HepG2 (cell line): ENCODE data around the gene CTNNBL1. TPM values are rescaled to one million over a fixed set of nuclear protein-coding genes. Genes with fewer than 3 reads are reported as not detected.
A peak's percentile ranks its signal among the peaks of the same experiment; 100 is the strongest.

Experiments used
- ATAC-seq: fragments of 200-7000 bp; cut with Tn5 transposase; 3 replicates; pipeline ENCODE4 v1.9.1; 2020; ENCODE audit warnings: mild to moderate bottlenecking, moderate library complexity
- BruUV-seq: library from RNA; stranded (reverse); fragments of 400-500 nt; replicated peaks from 2 replicates; lab custom pipeline; 2021; lab: Mats Ljungman, UMichigan
- CTCF ChIA-PET: fragments of 300-600 bp; formaldehyde crosslinking; extraction: SDS; loops from one replicate; lab custom pipeline; 2021; ENCODE audit warnings: low total read pairs, inconsistent platforms, low intra/inter-chr PET ratio; lab: Yijun Ruan, JAX
- POLR2A ChIA-PET: fragments of 350-600 bp; sonication (Branson Sonifier 250); formaldehyde crosslinking; loops from one replicate; lab custom pipeline; 2020; ENCODE audit warnings: antibody characterized with exemption, inconsistent platforms; lab: Yijun Ruan, JAX
- DNase-seq: peaks from one replicate; pipeline ENCODE4 v3.0.0-alpha.2; 2015; ENCODE audit warnings: low spot score
- FAIRE-seq: peaks from 3 replicates; lab custom pipeline; 2011; peaks lifted over from hg19 to GRCh38; lab: Jason Lieb, UNC
- H2AFZ ChIP-seq: one replicate; pipeline ENCODE4 v1.6.1; 2011; ENCODE audit warnings: low read length, inconsistent platforms
- H3K27ac ChIP-seq: fragments of 300-600 bp; 3 replicates; pipeline ENCODE4 v1.8.0; 2011; ENCODE audit warnings: mixed run types, mild to moderate bottlenecking, mixed read lengths, low read length, inconsistent platforms; ENCODE audit not compliant: insufficient read depth; ENCODE audit errors: extremely low read length
- H3K27me3 ChIP-seq, 2 experiments: fragments of 200-600 bp in 1 of 2; 2 replicates in 1 of 2; 3 replicates in 1 of 2; pipeline versions ENCODE4 v1.6.0 to v1.8.0; 2011; ENCODE audit warnings: low read length in 2 of 2, mild to moderate bottlenecking in 2 of 2, moderate library complexity in 2 of 2, inconsistent platforms in 1 of 2; ENCODE audit not compliant: insufficient read depth in 2 of 2, control insufficient read depth in 1 of 2
- H3K36me3 ChIP-seq, 2 experiments: fragments of 200-600 bp in 1 of 2; replicated peaks in 1 of 2; 2 replicates in 1 of 2; 3 replicates in 1 of 2; pipeline versions ENCODE4 v1.5.1 to v1.8.0; 2011; ENCODE audit warnings: low read length in 2 of 2, inconsistent platforms in 1 of 2; ENCODE audit not compliant: insufficient read depth in 2 of 2, control insufficient read depth in 1 of 2
- H3K4me1 ChIP-seq: 2 replicates; pipeline ENCODE4 v1.5.1; 2012; ENCODE audit warnings: low read length, inconsistent platforms; ENCODE audit not compliant: insufficient read depth
- H3K4me2 ChIP-seq: 2 replicates; pipeline ENCODE4 v1.6.0; 2011; ENCODE audit warnings: low read depth, low read length, inconsistent platforms
- H3K4me3 ChIP-seq, 3 experiments: fragments of 200-600 bp in 1 of 3; sonication (generic), shearing (Covaris generic) in 1 of 3; replicated peaks in 1 of 3; 2 replicates each; pipeline ENCODE4 v1.5.1; 2011 to 2016; ENCODE audit warnings: low read length in 3 of 3, inconsistent platforms in 2 of 3, low read depth in 2 of 3, mild to moderate bottlenecking in 2 of 3, control low read depth in 1 of 3, mixed read lengths in 1 of 3; ENCODE audit not compliant: insufficient read depth in 1 of 3
- H3K79me2 ChIP-seq: one replicate; pipeline ENCODE4 v1.6.1; 2011; ENCODE audit warnings: low read length, inconsistent platforms; ENCODE audit not compliant: insufficient read depth
- H3K9ac ChIP-seq: 2 replicates; pipeline ENCODE4 v1.6.0; 2011; ENCODE audit warnings: mild to moderate bottlenecking, low read depth, low read length, inconsistent platforms; ENCODE audit not compliant: insufficient read depth
- H3K9me3 ChIP-seq: 2 replicates; pipeline ENCODE4 v1.5.1; 2012; ENCODE audit warnings: mild to moderate bottlenecking, low read length
- H4K20me1 ChIP-seq: 2 replicates; pipeline ENCODE4 v1.6.0; 2011; ENCODE audit warnings: inconsistent platforms, mild to moderate bottlenecking, low read length, moderate library complexity; ENCODE audit not compliant: insufficient read depth
- FOXA1 ChIP-seq, 2 experiments: fragments of 450-650 bp in 1 of 2; sonication (generic) in 1 of 2; formaldehyde crosslinking in 1 of 2; IDR thresholded peaks; 2 replicates each; pipeline versions ENCODE4 v1.4.0 to v1.6.1; 2016 to 2020; ENCODE audit warnings: missing genetic modification reagents in 1 of 2
- RBM22 ChIP-seq: fragments of 200-400 bp; formaldehyde crosslinking; optimal IDR thresholded peaks from 2 replicates; pipeline ENCODE3; 2017; ENCODE audit warnings: mild to moderate bottlenecking, low read length, moderate library complexity
- ZNF430 ChIP-seq: sonication (generic); formaldehyde crosslinking; IDR thresholded peaks from 2 replicates; pipeline ENCODE4 v1.9.0; 2021; ENCODE audit warnings: mild to moderate bottlenecking, missing genetic modification reagents
- ZNF446 ChIP-seq: sonication (generic); formaldehyde crosslinking; IDR thresholded peaks from 2 replicates; pipeline ENCODE4 v1.5.0; 2020; ENCODE audit warnings: mild to moderate bottlenecking, missing genetic modification reagents
- WGBS: methylation state at CpG from one replicate; pipeline ENCODE4 v1.1.6; 2017; ENCODE audit warnings: low lambda C conversion rate; 5-methylcytosine and 5-hydroxymethylcytosine counted together
- in situ Hi-C: cut with HindIII; loops from 2 replicates; pipeline ENCODE4 v1.10.0; 2017; ENCODE audit warnings: low pct_unique_long_range_greater_than_20kb; ENCODE audit not compliant: extremely low pct_ligation_motif_present
- intact Hi-C: fragments of 100-400 bp; cut with micrococcal nuclease; formaldehyde crosslinking; loops from one replicate; pipeline ENCODE4 v1.10.0; 2022; ENCODE audit not compliant: unreplicated experiment
- polyA plus RNA-seq, 8 experiments: library from polyadenylated mRNA; depleted of rRNA in 3 of 8; stranded (reverse) in 7 of 8; unstranded in 1 of 8; fragments of >200 nt; fragmentation: Illumina TruSeq in 4 of 8; extraction: Trizol in 4 of 8; gene quantifications; 2 replicates each; pipeline versions ENCODE4 v1.2.1 to v1.2.3, GENCODE V29; 2011 to 2016; ENCODE audit warnings: low read depth in 4 of 8, missing spikeins in 1 of 8, mixed read lengths in 1 of 8; ENCODE audit not compliant: insufficient read depth in 1 of 8
- total RNA-seq, 5 experiments: library from RNA; depleted of rRNA; stranded (reverse); fragments of >200 nt; fragmentation: Illumina TruSeq; extraction: Trizol; gene quantifications; 2 replicates each; pipeline ENCODE4 v1.2.3, GENCODE V29; 2016; ENCODE audit warnings: low read depth in 1 of 5
- TF ChIP-seq, protein P1 (sequence below): sonication (generic); formaldehyde crosslinking; IDR thresholded peaks from 2 replicates; pipeline ENCODE4 v1.4.0; 2020; ENCODE audit warnings: missing genetic modification reagents, borderline replicate concordance

CTNNBL1 gene
- total and polyA plus RNA-seq, 2 of the 13 experiments (the other 11 are each of a cell fraction or from before 2014, with no cell fraction given): 49.3 to 94.6 TPM

DNA sequence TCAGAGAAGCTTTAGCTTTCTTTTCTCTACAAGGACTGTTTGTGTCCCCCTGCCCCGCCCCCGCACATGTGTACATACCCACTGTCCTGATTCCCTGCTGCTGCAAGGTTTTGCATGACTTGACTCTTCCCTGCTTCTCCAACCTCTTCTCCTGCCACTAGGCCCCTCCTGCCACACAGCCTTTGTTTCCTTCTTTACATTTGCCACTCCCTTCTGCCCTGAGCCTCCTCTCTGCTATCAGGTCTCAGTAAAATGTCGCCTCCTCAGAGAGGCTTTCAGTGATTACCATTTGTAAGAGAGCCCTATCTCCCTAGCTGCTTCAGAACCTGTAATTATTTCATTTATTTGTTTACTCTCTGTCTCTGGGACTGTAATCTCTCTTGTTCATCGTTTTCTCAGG lies 152.7 kb downstream of the CTNNBL1 start:
- Histone ChIP-seq H4K20me1 (no peaks in the 10 kb centered on the region), H3K4me3 (no peak overlapping the region), H3K27me3 (no peaks in the 10 kb centered on the region), H3K9ac (no peak overlapping the region), H3K4me1 (0 out of 2 replicates have a peak, but pooled peaks cover 5% of the 10 kb centered on the region), H3K79me2 (no peaks in the 10 kb centered on the region), H3K4me2 (no peak overlapping the region), H3K36me3 (peaks cover 31 to 53% of the 10 kb centered on the region in 2 experiments), H2AFZ (no peak overlapping the region), H3K27ac (no peak overlapping the region), H3K9me3 (no peaks in the 10 kb centered on the region)
- CTCF ChIA-PET: no interaction called here
- BruUV-seq: no TSS peak
- intact Hi-C loops (no loop called here), in situ Hi-C loops (no loop called here)
- 0 out of 3 replicates have a peak, but pooled peaks have one; percentile 26 for ATAC-seq
- FAIRE-seq: no peak
- POLR2A ChIA-PET: no interaction called here
- TF ChIP-seq ZNF446 (CRISPR knock-in tag): no peak
- no peak for TF ChIP-seq FOXA1 (IDR thresholded peaks at IDR 0.05)
- peak; percentile 20; the same call in 1 of the 2 replicates for TF ChIP-seq FOXA1 (CRISPR knock-in tag; IDR thresholded peaks at IDR 0.05)
- TF ChIP-seq, protein P1, sequence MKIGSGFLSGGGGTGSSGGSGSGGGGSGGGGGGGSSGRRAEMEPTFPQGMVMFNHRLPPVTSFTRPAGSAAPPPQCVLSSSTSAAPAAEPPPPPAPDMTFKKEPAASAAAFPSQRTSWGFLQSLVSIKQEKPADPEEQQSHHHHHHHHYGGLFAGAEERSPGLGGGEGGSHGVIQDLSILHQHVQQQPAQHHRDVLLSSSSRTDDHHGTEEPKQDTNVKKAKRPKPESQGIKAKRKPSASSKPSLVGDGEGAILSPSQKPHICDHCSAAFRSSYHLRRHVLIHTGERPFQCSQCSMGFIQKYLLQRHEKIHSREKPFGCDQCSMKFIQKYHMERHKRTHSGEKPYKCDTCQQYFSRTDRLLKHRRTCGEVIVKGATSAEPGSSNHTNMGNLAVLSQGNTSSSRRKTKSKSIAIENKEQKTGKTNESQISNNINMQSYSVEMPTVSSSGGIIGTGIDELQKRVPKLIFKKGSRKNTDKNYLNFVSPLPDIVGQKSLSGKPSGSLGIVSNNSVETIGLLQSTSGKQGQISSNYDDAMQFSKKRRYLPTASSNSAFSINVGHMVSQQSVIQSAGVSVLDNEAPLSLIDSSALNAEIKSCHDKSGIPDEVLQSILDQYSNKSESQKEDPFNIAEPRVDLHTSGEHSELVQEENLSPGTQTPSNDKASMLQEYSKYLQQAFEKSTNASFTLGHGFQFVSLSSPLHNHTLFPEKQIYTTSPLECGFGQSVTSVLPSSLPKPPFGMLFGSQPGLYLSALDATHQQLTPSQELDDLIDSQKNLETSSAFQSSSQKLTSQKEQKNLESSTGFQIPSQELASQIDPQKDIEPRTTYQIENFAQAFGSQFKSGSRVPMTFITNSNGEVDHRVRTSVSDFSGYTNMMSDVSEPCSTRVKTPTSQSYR (CRISPR knock-in tag): 0 out of 2 replicates have a peak, but pooled peaks have one; percentile 20
- DNase-seq: no peak
- WGBS: 97% methylated on average over 4 of the region's 4 CpGs

DNA sequence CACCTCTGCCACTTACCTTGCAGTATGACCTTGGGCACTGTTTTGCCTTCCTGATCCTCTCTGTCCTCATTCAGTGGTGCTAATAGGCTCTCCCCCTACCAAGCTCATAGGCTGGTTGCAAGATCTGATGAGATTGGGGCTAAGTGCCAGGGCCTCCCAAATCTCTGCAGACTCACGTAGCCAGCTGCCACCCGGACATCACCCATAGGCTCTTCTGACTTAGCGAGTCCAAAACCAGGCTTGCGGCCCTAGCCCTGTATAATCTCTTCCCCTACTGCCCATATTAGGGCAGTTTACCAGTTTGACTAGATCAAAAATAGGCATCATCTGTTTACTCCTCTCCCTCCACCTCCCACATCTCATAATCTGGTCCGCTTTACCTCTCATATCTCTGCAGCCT lies 154.9 kb downstream of the CTNNBL1 start:
- no peak for ATAC-seq
- TF ChIP-seq RBM22 (peak; percentile 62), ZNF430 (no peak)
- H3K36me3 ChIP-seq: peaks cover 18 to 50% of the 10 kb centered on the region in 2 experiments
- no peaks in the 10 kb centered on the region for H4K20me1 ChIP-seq
- ChIA-PET POLR2A (no interaction called here), CTCF (no interaction called here)
- H3K4me2 ChIP-seq: no peak overlapping the region
- BruUV-seq: no TSS peak
- H3K79me2 ChIP-seq: no peaks in the 10 kb centered on the region
- no peak overlapping the region for H3K9ac ChIP-seq
- FAIRE-seq: no peak
- 0 out of 2 replicates have a peak, but pooled peaks cover 5% of the 10 kb centered on the region for H3K4me1 ChIP-seq
- H3K27me3 ChIP-seq: no peaks in the 10 kb centered on the region
- no peak overlapping the region for H3K4me3 ChIP-seq
- WGBS: 72% methylated on average over 5 of the region's 5 CpGs
- H3K9me3 ChIP-seq: no peaks in the 10 kb centered on the region
- in situ Hi-C loops: no loop called here
- H3K27ac ChIP-seq: no peak overlapping the region
- intact Hi-C loops: no loop called here
- H2AFZ ChIP-seq: no peak overlapping the region
- no peak for DNase-seq
